Measurements from ENCODE around the gene RTP3.

DNA sequence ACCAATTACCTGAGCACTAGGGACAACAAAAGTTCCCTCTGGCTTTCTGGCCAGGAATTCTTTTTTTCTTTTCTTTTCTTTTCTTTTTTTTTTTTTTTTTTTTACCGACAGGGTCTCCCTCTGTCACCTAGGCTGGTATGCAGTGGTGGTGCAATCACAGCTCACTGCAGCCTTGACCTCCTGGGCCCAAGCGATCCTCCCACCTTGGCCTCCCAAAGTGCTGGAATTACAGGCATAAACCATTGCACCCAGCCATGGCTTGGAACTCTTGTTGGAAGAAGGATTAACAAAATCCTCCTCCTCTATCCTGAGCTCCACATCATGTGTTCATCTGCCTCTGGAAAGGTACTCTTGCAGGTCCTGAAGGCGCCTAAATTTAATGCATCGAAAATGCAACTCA is 30.2 kb upstream of the RTP3 start:
- TF ChIP-seq, protein P1, sequence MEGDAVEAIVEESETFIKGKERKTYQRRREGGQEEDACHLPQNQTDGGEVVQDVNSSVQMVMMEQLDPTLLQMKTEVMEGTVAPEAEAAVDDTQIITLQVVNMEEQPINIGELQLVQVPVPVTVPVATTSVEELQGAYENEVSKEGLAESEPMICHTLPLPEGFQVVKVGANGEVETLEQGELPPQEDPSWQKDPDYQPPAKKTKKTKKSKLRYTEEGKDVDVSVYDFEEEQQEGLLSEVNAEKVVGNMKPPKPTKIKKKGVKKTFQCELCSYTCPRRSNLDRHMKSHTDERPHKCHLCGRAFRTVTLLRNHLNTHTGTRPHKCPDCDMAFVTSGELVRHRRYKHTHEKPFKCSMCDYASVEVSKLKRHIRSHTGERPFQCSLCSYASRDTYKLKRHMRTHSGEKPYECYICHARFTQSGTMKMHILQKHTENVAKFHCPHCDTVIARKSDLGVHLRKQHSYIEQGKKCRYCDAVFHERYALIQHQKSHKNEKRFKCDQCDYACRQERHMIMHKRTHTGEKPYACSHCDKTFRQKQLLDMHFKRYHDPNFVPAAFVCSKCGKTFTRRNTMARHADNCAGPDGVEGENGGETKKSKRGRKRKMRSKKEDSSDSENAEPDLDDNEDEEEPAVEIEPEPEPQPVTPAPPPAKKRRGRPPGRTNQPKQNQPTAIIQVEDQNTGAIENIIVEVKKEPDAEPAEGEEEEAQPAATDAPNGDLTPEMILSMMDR (IDR thresholded peaks at IDR 0.05; ENCODE audit: insufficient read depth, low read length, poor library complexity, severe bottlenecking): no peak
- no peak for TF ChIP-seq EZH2phosphoT487 (conservative IDR thresholded peaks at IDR 0.05; ENCODE audit: low read length)

All from SU-DHL-6 (cell line).